HCT116 (cell line): ENCODE measurements around the gene COX10. TPM values are rescaled to one million over a fixed set of nuclear protein-coding genes. Genes with fewer than 3 reads are reported as not detected.
"Not testable (repeated sequence)": the region's sequence is repeated elsewhere in the genome, so short reads cannot be mapped to it uniquely, and the experiment has no call there.

Experiments used
- ATAC-seq: fragments of 200-7000 bp; cut with Tn5 transposase; 2 replicates; pipeline ENCODE4 v1.9.1; 2020; ENCODE audit warnings: mild to moderate bottlenecking, moderate library complexity
- BruUV-seq: library from RNA; stranded (reverse); fragments of 400-500 nt; replicated peaks from 2 replicates; lab custom pipeline; 2021; lab: Mats Ljungman, UMichigan
- CTCF ChIA-PET: fragments of 300-600 bp; sonication (Branson Sonifier 250); formaldehyde crosslinking; loops from one replicate; lab custom pipeline; 2021; ENCODE audit warnings: antibody characterized with exemption; lab: Charles Lee
- POLR2A ChIA-PET: fragments of 300-600, 350-600 bp; sonication (Branson Sonifier 250); formaldehyde crosslinking; loops from one replicate; lab custom pipeline; 2021; ENCODE audit warnings: antibody characterized with exemption; lab: Charles Lee
- RAD21 ChIA-PET, 2 experiments: fragments of 300-600 bp; sonication (Branson Sonifier 250); formaldehyde crosslinking; loops; one replicate each; lab custom pipeline; 2023; ENCODE audit warnings: low total read pairs in 2 of 2; ENCODE audit not compliant: uncharacterized antibody in 2 of 2, unreplicated experiment in 2 of 2, low non-redundant PET in 1 of 2; lab: Charles Lee
- DNase-seq: peaks from one replicate; pipeline ENCODE4 v3.0.0-alpha.2; 2010; ENCODE audit warnings: low read depth, low spot score
- H2AFZ ChIP-seq: fragments of 200-600 bp; shearing (Covaris generic), sonication (generic); 2 replicates; pipeline ENCODE4 v1.6.1; 2017; ENCODE audit warnings: low read depth, mixed run types, mixed read lengths, antibody characterized with exemption, low read length; ENCODE audit not compliant: poor library complexity, severe bottlenecking
- H3K27ac ChIP-seq: 2 replicates; pipeline ENCODE4 v1.5.1; 2012; ENCODE audit warnings: low read depth, low read length
- H3K27me3 ChIP-seq: fragments of 200-600 bp; sonication (generic); 2 replicates; pipeline ENCODE4 v1.6.1; 2016; ENCODE audit warnings: mixed run types, low read length, mixed read lengths; ENCODE audit not compliant: insufficient read depth
- H3K36me3 ChIP-seq, 2 experiments: fragments of 200-500 bp in 1 of 2; fragments of 200-600 bp in 1 of 2; sonication (Bioruptor generic) in 1 of 2; sonication (generic) in 1 of 2; 2 replicates each; pipeline versions ENCODE4 v1.5.1 to v1.6.1; 2014 to 2016; ENCODE audit warnings: low read length in 2 of 2, inconsistent platforms in 1 of 2, mixed read lengths in 1 of 2, mixed run types in 1 of 2; ENCODE audit not compliant: insufficient read depth in 2 of 2, control insufficient read depth in 1 of 2
- H3K4me1 ChIP-seq, 2 experiments: fragments of 200-600 bp in 1 of 2; sonication (generic) in 1 of 2; 2 replicates each; pipeline versions ENCODE4 v1.5.1 to v1.6.1; 2012 to 2017; ENCODE audit warnings: low read length in 2 of 2, inconsistent platforms in 1 of 2, mild to moderate bottlenecking in 1 of 2, mixed read lengths in 1 of 2, mixed run types in 1 of 2, moderate library complexity in 1 of 2; ENCODE audit not compliant: insufficient read depth in 2 of 2, control insufficient read depth in 1 of 2
- H3K4me2 ChIP-seq: fragments of 200-600 bp; sonication (generic); 2 replicates; pipeline ENCODE4 v1.6.1; 2017; ENCODE audit warnings: mixed run types, low read length, mixed read lengths
- H3K4me3 ChIP-seq, 2 experiments: fragments of 200-600 bp in 1 of 2; sonication (generic) in 1 of 2; replicated peaks in 1 of 2; 2 replicates each; pipeline ENCODE4 v1.5.1; 2011 to 2016; ENCODE audit warnings: low read length in 2 of 2, control low read depth in 1 of 2, low read depth in 1 of 2, mild to moderate bottlenecking in 1 of 2, mixed read lengths in 1 of 2, mixed run types in 1 of 2
- H3K79me2 ChIP-seq: fragments of 200-600 bp; sonication (generic); 2 replicates; pipeline ENCODE4 v1.6.1; 2017; ENCODE audit warnings: mild to moderate bottlenecking, mixed run types, low read length, moderate library complexity, mixed read lengths; ENCODE audit not compliant: insufficient read depth
- H3K9ac ChIP-seq: fragments of 200-600 bp; sonication (generic); 2 replicates; pipeline ENCODE4 v1.6.1; 2016; ENCODE audit warnings: low read length, mixed read lengths
- H3K9me2 ChIP-seq: fragments of 200-600 bp; sonication (generic), shearing (Covaris generic); 2 replicates; pipeline ENCODE4 v1.6.1; 2017; ENCODE audit warnings: mixed run types, mild to moderate bottlenecking, moderate library complexity; ENCODE audit not compliant: insufficient read depth
- H3K9me3 ChIP-seq, 2 experiments: fragments of 200-500 bp in 1 of 2; fragments of 200-600 bp in 1 of 2; sonication (Bioruptor generic) in 1 of 2; sonication (generic) in 1 of 2; 2 replicates each; pipeline ENCODE4 v1.6.1; 2014 to 2017; ENCODE audit warnings: low read length in 2 of 2, mixed read lengths in 2 of 2, inconsistent platforms in 1 of 2, low read depth in 1 of 2, mild to moderate bottlenecking in 1 of 2, mixed run types in 1 of 2, moderate library complexity in 1 of 2; ENCODE audit not compliant: control insufficient read depth in 1 of 2, insufficient read depth in 1 of 2
- H4K20me1 ChIP-seq: fragments of 200-600 bp; sonication (generic), shearing (Covaris generic); 2 replicates; pipeline ENCODE4 v1.6.1; 2017; ENCODE audit warnings: mixed run types, mild to moderate bottlenecking, moderate library complexity; ENCODE audit not compliant: insufficient read depth
- EGR1 ChIP-seq: IDR thresholded peaks from 2 replicates; pipeline ENCODE4 v1.6.1; 2012; ENCODE audit warnings: low read depth
- FOSL1 ChIP-seq: IDR thresholded peaks from 2 replicates; pipeline ENCODE4 v1.6.1; 2012; ENCODE audit warnings: low read depth
- TCF7L2 ChIP-seq: IDR thresholded peaks from 2 replicates; pipeline ENCODE4 v1.7.0; 2011; ENCODE audit warnings: borderline replicate concordance, inconsistent platforms; ENCODE audit not compliant: insufficient read depth, insufficient read length; ENCODE audit errors: extremely low read depth
- intact Hi-C: fragments of 100-400 bp; cut with micrococcal nuclease; formaldehyde crosslinking; loops from 2 replicates; pipeline ENCODE4 v1.10.0; 2022
- total RNA-seq: library from RNA; stranded (reverse); gene quantifications from one replicate; pipeline ENCODE4 v1.2.1, GENCODE V29; 2021; ENCODE audit not compliant: unreplicated experiment
- TF ChIP-seq, protein P1 (sequence below): IDR thresholded peaks from 2 replicates; pipeline ENCODE4 v1.6.1; 2012; ENCODE audit warnings: low read depth

COX10 gene
- total RNA-seq, 1 experiment from 2014 or later = 22.4 TPM

DNA sequence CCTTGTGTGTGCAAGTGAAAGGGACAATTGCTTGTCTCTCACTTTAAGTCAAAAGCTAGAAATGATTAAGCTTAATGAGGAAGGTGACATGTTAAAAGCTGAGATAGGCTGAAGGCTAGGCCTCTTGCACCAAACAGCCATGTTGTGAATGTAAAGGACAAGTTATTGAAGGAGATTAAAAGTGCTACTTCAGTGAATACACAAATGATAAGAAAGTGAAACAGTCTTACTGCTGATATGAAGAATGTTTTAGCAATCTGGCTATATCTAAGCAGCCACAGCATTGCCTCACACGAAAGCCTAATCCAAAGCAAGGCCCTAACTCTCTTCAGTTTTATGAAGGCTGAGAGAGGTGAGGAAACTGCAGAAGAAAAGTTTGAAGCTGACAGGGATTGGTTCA, 96.3 kb downstream of the COX10 start:
- ChIA-PET CTCF (no interaction called here), POLR2A (no interaction called here), RAD21 (no interaction called here)
- intact Hi-C loops = no loop called here
- TF ChIP-seq, protein P1, sequence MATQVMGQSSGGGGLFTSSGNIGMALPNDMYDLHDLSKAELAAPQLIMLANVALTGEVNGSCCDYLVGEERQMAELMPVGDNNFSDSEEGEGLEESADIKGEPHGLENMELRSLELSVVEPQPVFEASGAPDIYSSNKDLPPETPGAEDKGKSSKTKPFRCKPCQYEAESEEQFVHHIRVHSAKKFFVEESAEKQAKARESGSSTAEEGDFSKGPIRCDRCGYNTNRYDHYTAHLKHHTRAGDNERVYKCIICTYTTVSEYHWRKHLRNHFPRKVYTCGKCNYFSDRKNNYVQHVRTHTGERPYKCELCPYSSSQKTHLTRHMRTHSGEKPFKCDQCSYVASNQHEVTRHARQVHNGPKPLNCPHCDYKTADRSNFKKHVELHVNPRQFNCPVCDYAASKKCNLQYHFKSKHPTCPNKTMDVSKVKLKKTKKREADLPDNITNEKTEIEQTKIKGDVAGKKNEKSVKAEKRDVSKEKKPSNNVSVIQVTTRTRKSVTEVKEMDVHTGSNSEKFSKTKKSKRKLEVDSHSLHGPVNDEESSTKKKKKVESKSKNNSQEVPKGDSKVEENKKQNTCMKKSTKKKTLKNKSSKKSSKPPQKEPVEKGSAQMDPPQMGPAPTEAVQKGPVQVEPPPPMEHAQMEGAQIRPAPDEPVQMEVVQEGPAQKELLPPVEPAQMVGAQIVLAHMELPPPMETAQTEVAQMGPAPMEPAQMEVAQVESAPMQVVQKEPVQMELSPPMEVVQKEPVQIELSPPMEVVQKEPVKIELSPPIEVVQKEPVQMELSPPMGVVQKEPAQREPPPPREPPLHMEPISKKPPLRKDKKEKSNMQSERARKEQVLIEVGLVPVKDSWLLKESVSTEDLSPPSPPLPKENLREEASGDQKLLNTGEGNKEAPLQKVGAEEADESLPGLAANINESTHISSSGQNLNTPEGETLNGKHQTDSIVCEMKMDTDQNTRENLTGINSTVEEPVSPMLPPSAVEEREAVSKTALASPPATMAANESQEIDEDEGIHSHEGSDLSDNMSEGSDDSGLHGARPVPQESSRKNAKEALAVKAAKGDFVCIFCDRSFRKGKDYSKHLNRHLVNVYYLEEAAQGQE = no peak
- TF ChIP-seq TCF7L2 (no peak), FOSL1 (no peak), EGR1 (no peak)
- H3K9me3 ChIP-seq = peaks cover 6 to 8% of the 10 kb centered on the region in 2 experiments; a peak in 3 of 4 replicates
- ATAC-seq (no peak), DNase-seq (no peak)
- H3K79me2 ChIP-seq = no peaks in the 10 kb centered on the region; the same call in 1 of the 2 replicates
- H4K20me1 ChIP-seq = no peaks in the 10 kb centered on the region
- H3K36me3 ChIP-seq = no peaks in the 10 kb centered on the region
- H3K4me2 ChIP-seq = no peak overlapping the region
- H3K4me1 ChIP-seq = no peaks in the 10 kb centered on the region
- no peak overlapping the region for H3K9ac ChIP-seq
- H3K4me3 ChIP-seq = no peak overlapping the region
- no peaks in the 10 kb centered on the region for H3K9me2 ChIP-seq
- no peaks in the 10 kb centered on the region for H3K27me3 ChIP-seq
- H3K27ac ChIP-seq = no peak overlapping the region
- H2AFZ ChIP-seq = no peak overlapping the region
- no TSS peak for BruUV-seq

DNA sequence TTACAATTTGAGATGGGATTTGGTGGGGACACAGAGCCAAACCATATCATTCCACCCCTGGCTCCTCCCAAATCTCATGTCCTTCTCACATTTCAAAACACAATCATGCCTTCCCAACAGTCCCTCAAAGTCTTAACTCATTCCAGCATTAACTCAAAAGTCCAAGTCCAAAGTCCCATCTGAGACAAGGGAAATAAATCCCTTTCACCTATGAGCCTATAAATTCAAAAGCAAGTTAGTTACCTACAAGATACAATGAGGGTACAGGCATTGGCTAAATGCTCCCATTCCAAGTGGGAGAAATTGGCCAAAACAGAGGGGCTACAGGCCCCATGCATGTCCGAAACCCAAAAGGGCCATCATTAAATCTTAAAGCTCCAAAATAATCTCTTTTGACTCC, 98.5 kb downstream of the COX10 start:
- H3K4me3 ChIP-seq, BruUV-seq, H3K9me2 ChIP-seq, H3K9ac ChIP-seq, H4K20me1 ChIP-seq, H3K27ac ChIP-seq, H3K27me3 ChIP-seq, H3K36me3 ChIP-seq, H3K9me3 ChIP-seq, POLR2A ChIA-PET, H3K4me1 ChIP-seq, RAD21 ChIA-PET, intact Hi-C loops, H3K79me2 ChIP-seq, ATAC-seq, DNase-seq, H2AFZ ChIP-seq, CTCF ChIA-PET, H3K4me2 ChIP-seq: not testable (repeated sequence)
